Measurements from ENCODE around the gene ASRGL1.

ASRGL1 gene

DNA sequence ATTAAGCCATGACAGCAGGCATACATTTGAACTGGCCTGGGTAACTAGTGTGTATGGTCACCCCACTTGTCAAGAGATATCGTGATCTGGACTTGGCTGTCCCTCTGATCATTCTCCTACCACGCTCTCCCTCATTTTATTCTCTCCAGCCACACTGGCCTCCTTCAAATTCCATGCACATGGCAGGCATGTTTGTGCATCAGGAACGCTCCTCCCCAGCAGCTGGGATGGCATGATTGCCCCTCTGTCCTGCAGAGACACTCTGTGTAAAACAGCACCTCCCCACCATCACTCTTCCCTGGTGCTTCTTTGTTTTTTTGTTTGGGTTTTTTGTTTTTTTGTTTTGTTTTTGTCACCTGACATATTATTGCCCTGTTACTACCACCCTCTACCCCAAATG, 50.1 kb downstream of the ASRGL1 start:
- Histone ChIP-seq H3K27me3 (ENCODE audit: control insufficient read depth in 1 of 2, insufficient read depth in 1 of 2, low read length in 2 of 2) (peaks cover 0 to 17% of the 10 kb centered on the region in 2 experiments), H3K36me3 (ENCODE audit: control insufficient read depth in 1 of 2, insufficient read depth in 2 of 2, low read depth in 1 of 2, low read length in 2 of 2) (no peaks in the 10 kb centered on the region), H4K91ac (ENCODE audit: low read length) (no peak overlapping the region), H3K4ac (ENCODE audit: low read depth in 1 of 2, low read length in 2 of 2) (no peak overlapping the region), H3K27ac (ENCODE audit: low read length, poor library complexity, severe bottlenecking) (no peak overlapping the region), H2AFZ (ENCODE audit: low read depth, low read length) (no peak overlapping the region), H2BK120ac (ENCODE audit: low read depth, low read length) (no peak overlapping the region), H3K18ac (ENCODE audit: low read depth in 1 of 2, low read length in 2 of 2) (no peak overlapping the region), H3K4me1 (ENCODE audit: control insufficient read depth, insufficient read depth, low read depth, low read length) (peaks cover 7% of the 10 kb centered on the region), H4K8ac (ENCODE audit: low read length) (no peak overlapping the region), H3K14ac (ENCODE audit: low read length in 2 of 2) (no peak overlapping the region), H2BK5ac (ENCODE audit: low read depth, low read length, poor library complexity, severe bottlenecking) (no peak overlapping the region), H3K9me3 (ENCODE audit: control insufficient read depth, low read length) (no peaks in the 10 kb centered on the region), H3K23ac (ENCODE audit: low read length in 2 of 2) (no peak overlapping the region), H3K4me3 (ENCODE audit: insufficient read depth in 1 of 2, low read depth in 1 of 2, low read length in 2 of 2) (no peak overlapping the region), H3K79me1 (replicated peaks; ENCODE audit: low read length, poor library complexity, severe bottlenecking) (no peaks in the 10 kb centered on the region), H2BK15ac (ENCODE audit: low read depth, poor library complexity, severe bottlenecking) (no peak overlapping the region), H3K4me2 (ENCODE audit: low read length, poor library complexity, severe bottlenecking) (no peak overlapping the region), H2AK5ac (ENCODE audit: low read length, severe bottlenecking) (no peak overlapping the region), H3K9ac (ENCODE audit: low read length) (no peak overlapping the region), H2BK12ac (ENCODE audit: low read length in 2 of 2) (no peak overlapping the region)
- 80% methylated on average over 3 of the region's 3 CpGs for WGBS
- no peak for DNase-seq

DNA sequence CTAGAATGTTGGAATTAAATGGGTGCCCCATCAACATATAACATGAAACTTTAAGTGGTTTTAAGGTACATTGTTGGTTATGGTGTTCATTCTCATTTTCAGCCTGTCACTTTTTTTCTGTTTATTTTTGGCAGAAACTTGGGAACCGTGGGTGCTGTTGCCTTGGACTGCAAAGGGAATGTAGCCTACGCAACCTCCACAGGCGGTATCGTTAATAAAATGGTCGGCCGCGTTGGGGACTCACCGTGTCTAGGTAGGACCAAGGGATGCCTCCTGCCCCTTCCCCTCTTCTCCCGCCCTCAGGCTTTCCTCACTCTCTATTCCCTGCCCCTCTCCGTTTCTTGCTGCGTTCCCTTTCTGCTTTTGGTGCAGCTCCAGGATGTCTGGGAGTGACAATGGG, 51.8 kb downstream of the ASRGL1 start:
- Histone ChIP-seq H3K4me3 (ENCODE audit: insufficient read depth in 1 of 2, low read depth in 1 of 2, low read length in 2 of 2) (no peak overlapping the region), H3K36me3 (ENCODE audit: control insufficient read depth in 1 of 2, insufficient read depth in 2 of 2, low read depth in 1 of 2, low read length in 2 of 2) (no peaks in the 10 kb centered on the region), H4K8ac (ENCODE audit: low read length) (no peak overlapping the region), H2AFZ (ENCODE audit: low read depth, low read length) (no peak overlapping the region), H2BK12ac (ENCODE audit: low read length in 2 of 2) (no peak overlapping the region), H3K27me3 (ENCODE audit: control insufficient read depth in 1 of 2, insufficient read depth in 1 of 2, low read length in 2 of 2) (peaks cover 0 to 17% of the 10 kb centered on the region in 2 experiments), H2AK5ac (ENCODE audit: low read length, severe bottlenecking) (no peak overlapping the region), H2BK15ac (ENCODE audit: low read depth, poor library complexity, severe bottlenecking) (no peak overlapping the region), H3K4me1 (ENCODE audit: control insufficient read depth, insufficient read depth, low read depth, low read length) (peaks cover 3% of the 10 kb centered on the region), H3K4me2 (ENCODE audit: low read length, poor library complexity, severe bottlenecking) (no peak overlapping the region), H3K4ac (ENCODE audit: low read depth in 1 of 2, low read length in 2 of 2) (no peak overlapping the region), H2BK120ac (ENCODE audit: low read depth, low read length) (no peak overlapping the region), H3K27ac (ENCODE audit: low read length, poor library complexity, severe bottlenecking) (no peak overlapping the region), H4K91ac (ENCODE audit: low read length) (no peak overlapping the region), H3K23ac (ENCODE audit: low read length in 2 of 2) (no peak overlapping the region), H3K9ac (ENCODE audit: low read length) (no peak overlapping the region), H2BK5ac (ENCODE audit: low read depth, low read length, poor library complexity, severe bottlenecking) (no peak overlapping the region), H3K14ac (ENCODE audit: low read length in 2 of 2) (no peak overlapping the region), H3K79me1 (replicated peaks; ENCODE audit: low read length, poor library complexity, severe bottlenecking) (no peaks in the 10 kb centered on the region), H3K9me3 (ENCODE audit: control insufficient read depth, low read length) (no peaks in the 10 kb centered on the region), H3K18ac (ENCODE audit: low read depth in 1 of 2, low read length in 2 of 2) (no peak overlapping the region)
- 92% methylated on average over 10 of the region's 11 CpGs for WGBS
- no peak for DNase-seq

DNA sequence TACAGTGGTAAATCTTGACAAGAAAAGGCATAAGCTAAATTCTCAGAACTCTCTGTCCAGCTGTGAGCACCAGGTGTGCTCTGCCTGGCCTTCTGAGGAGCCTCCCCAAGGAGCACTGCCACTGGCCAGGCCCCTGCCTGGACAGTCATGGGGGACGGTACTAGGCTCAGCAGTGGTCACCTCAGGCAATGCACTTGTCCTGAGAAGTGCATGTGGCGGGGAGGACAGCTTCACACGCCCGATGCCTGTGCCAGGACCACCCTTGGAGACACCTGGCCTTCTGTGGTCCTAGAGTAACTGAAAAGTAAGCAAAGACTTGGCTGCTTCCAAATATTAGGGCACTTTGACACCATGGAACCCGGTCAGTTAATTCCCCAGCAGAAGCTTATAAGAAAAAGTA, 53.0 kb downstream of the ASRGL1 start:
- H2BK120ac ChIP-seq (ENCODE audit: low read depth, low read length) = no peak overlapping the region
- no peaks in the 10 kb centered on the region for H3K9me3 ChIP-seq (ENCODE audit: control insufficient read depth, low read length)
- no peak overlapping the region for H2BK5ac ChIP-seq (ENCODE audit: low read depth, low read length, poor library complexity, severe bottlenecking)
- H2AK5ac ChIP-seq (ENCODE audit: low read length, severe bottlenecking) = no peak overlapping the region
- DNase-seq = no peak
- H3K23ac ChIP-seq (ENCODE audit: low read length in 2 of 2) = no peak overlapping the region
- H3K4me1 ChIP-seq (ENCODE audit: control insufficient read depth, insufficient read depth, low read depth, low read length) = peaks cover 6% of the 10 kb centered on the region
- H3K14ac ChIP-seq (ENCODE audit: low read length in 2 of 2) = no peak overlapping the region
- H3K79me1 ChIP-seq (replicated peaks; ENCODE audit: low read length, poor library complexity, severe bottlenecking) = peaks cover 5% of the 10 kb centered on the region
- H4K8ac ChIP-seq (ENCODE audit: low read length) = no peak overlapping the region
- H3K4me3 ChIP-seq (ENCODE audit: insufficient read depth in 1 of 2, low read depth in 1 of 2, low read length in 2 of 2) = no peak overlapping the region
- no peak overlapping the region for H2BK15ac ChIP-seq (ENCODE audit: low read depth, poor library complexity, severe bottlenecking)
- H4K91ac ChIP-seq (ENCODE audit: low read length) = no peak overlapping the region
- no peak overlapping the region for H3K4me2 ChIP-seq (ENCODE audit: low read length, poor library complexity, severe bottlenecking)
- no peak overlapping the region for H2AFZ ChIP-seq (ENCODE audit: low read depth, low read length)
- no peak overlapping the region for H3K18ac ChIP-seq (ENCODE audit: low read depth in 1 of 2, low read length in 2 of 2)
- H3K27me3 ChIP-seq (ENCODE audit: control insufficient read depth in 1 of 2, insufficient read depth in 1 of 2, low read length in 2 of 2) = peaks cover 0 to 17% of the 10 kb centered on the region in 2 experiments
- no peaks in the 10 kb centered on the region for H3K36me3 ChIP-seq (ENCODE audit: control insufficient read depth in 1 of 2, insufficient read depth in 2 of 2, low read depth in 1 of 2, low read length in 2 of 2)
- no peak overlapping the region for H3K4ac ChIP-seq (ENCODE audit: low read depth in 1 of 2, low read length in 2 of 2)
- no peak overlapping the region for H2BK12ac ChIP-seq (ENCODE audit: low read length in 2 of 2)
- 69% methylated on average over 5 of the region's 5 CpGs for WGBS
- H3K27ac ChIP-seq (ENCODE audit: low read length, poor library complexity, severe bottlenecking) = no peak overlapping the region
- no peak overlapping the region for H3K9ac ChIP-seq (ENCODE audit: low read length)

DNA sequence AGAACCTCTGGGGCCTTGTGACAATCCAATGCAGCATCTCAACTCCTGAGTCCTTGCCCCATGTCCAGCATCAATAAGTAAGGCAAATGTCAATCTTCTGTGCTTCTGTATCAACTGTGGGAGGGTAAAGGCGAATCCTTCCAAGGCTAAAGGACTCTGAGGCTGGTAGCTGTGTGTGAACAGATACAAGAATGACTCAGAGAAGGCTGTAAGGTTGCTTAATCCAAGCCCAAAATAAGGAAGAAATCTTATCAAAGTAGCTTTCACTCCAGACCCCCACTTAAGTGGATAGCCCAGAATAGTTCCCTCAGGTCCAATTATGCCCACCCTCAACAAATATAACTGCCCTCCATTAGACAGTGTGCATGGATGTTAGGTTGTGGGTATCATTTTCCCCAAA, 53.5 kb downstream of the ASRGL1 start:
- Histone ChIP-seq H3K4me3 (ENCODE audit: insufficient read depth in 1 of 2, low read depth in 1 of 2, low read length in 2 of 2) (no peak overlapping the region), H3K36me3 (ENCODE audit: control insufficient read depth in 1 of 2, insufficient read depth in 2 of 2, low read depth in 1 of 2, low read length in 2 of 2) (no peaks in the 10 kb centered on the region), H4K91ac (ENCODE audit: low read length) (no peak overlapping the region), H3K23ac (ENCODE audit: low read length in 2 of 2) (no peak overlapping the region), H3K27ac (ENCODE audit: low read length, poor library complexity, severe bottlenecking) (no peak overlapping the region), H2AK5ac (ENCODE audit: low read length, severe bottlenecking) (no peak overlapping the region), H2BK15ac (ENCODE audit: low read depth, poor library complexity, severe bottlenecking) (no peak overlapping the region), H3K79me1 (replicated peaks; ENCODE audit: low read length, poor library complexity, severe bottlenecking) (peaks cover 5% of the 10 kb centered on the region), H3K9ac (ENCODE audit: low read length) (no peak overlapping the region), H3K27me3 (ENCODE audit: control insufficient read depth in 1 of 2, insufficient read depth in 1 of 2, low read length in 2 of 2) (peaks cover 0 to 17% of the 10 kb centered on the region in 2 experiments), H3K4me1 (ENCODE audit: control insufficient read depth, insufficient read depth, low read depth, low read length) (peaks cover 6% of the 10 kb centered on the region), H4K8ac (ENCODE audit: low read length) (no peak overlapping the region), H3K9me3 (ENCODE audit: control insufficient read depth, low read length) (no peaks in the 10 kb centered on the region), H2BK12ac (ENCODE audit: low read length in 2 of 2) (no peak overlapping the region), H2BK120ac (ENCODE audit: low read depth, low read length) (no peak overlapping the region), H3K4ac (ENCODE audit: low read depth in 1 of 2, low read length in 2 of 2) (no peak overlapping the region), H2AFZ (ENCODE audit: low read depth, low read length) (no peak overlapping the region), H3K14ac (ENCODE audit: low read length in 2 of 2) (no peak overlapping the region), H3K4me2 (ENCODE audit: low read length, poor library complexity, severe bottlenecking) (no peak overlapping the region), H2BK5ac (ENCODE audit: low read depth, low read length, poor library complexity, severe bottlenecking) (no peak overlapping the region), H3K18ac (ENCODE audit: low read depth in 1 of 2, low read length in 2 of 2) (no peak overlapping the region)
- no peak for DNase-seq
- no CpG with 5 or more reads among the region's 1 CpG for WGBS

All from mesenchymal stem cell (in vitro differentiated cells and primary cell).